Measurements from ENCODE around the gene RIN3. TPM values are rescaled to one million over a fixed set of nuclear protein-coding genes. Genes with fewer than 3 reads are reported as not detected.
"Not testable (repeated sequence)": the region's sequence is repeated elsewhere in the genome, so short reads cannot be mapped to it uniquely, and the experiment has no call there.

Gene RIN3
- total RNA-seq, 3 donors from 2014 or later: 10.7 to 19.7 (median 12.1) TPM

DNA sequence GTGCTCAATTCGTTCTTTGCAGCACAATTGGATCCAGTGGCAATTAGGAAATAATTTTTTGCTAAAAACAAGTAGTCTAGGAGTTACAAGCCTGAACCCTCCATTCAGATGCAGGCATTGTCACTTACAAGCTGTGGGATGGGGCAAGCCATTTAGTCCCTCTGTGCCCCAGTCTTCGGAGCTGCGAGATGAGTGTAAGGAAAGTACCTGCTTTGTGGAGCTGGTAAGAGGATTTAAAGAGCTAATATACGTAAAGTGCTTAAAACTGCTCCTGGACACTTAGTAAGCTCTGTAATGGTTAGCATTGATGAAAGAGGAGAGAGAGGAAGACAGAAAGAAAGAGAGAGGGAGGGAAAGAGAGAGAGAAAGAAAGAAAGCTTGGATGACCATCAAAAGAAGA is 122.3 kb downstream of the RIN3 start:
- intact Hi-C loops (cut with DNase I; ENCODE audit: low total_unique reads): no loop called here
- TF ChIP-seq POLR2A (IDR thresholded peaks at IDR 0.05) (no peak), CTCF (IDR thresholded peaks at IDR 0.05) (no peak), POLR2AphosphoS5 (IDR thresholded peaks at IDR 0.05) (no peak)
- Histone ChIP-seq H3K9me3 (no peaks in the 10 kb centered on the region), H3K36me3 (no peaks in the 10 kb centered on the region), H3K27me3 (no peaks in the 10 kb centered on the region), H3K4me1 (no peaks in the 10 kb centered on the region), H3K27ac (no peak overlapping the region), H3K4me3 (no peak overlapping the region)
- no peak for DNase-seq (ENCODE audit: low spot score in 2 of 2)

DNA sequence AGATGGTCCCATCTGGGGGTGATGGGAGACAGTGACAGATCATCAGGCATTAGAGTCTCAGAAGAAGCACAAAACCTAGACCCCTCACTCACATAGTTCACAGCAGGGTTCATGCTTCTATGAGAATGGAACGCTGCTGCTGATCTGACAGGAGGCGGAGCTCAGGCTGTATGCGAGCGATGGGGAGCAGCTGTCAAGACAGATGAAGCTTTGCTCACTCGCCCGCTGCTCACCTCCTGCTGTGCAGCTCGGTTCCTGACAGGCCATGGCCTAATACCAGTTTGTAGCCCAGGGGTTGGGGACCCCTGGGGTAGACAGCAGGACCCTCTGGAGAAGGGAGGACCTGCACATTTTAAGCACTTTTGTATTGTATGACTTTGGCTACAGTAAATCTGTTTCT is 123.6 kb downstream of the RIN3 start:
- intact Hi-C loops (cut with DNase I; ENCODE audit: low total_unique reads): no loop called here
- H3K27ac ChIP-seq: no peak overlapping the region
- TF ChIP-seq CTCF (IDR thresholded peaks at IDR 0.05) (no peak), POLR2AphosphoS5 (IDR thresholded peaks at IDR 0.05) (no peak), POLR2A (IDR thresholded peaks at IDR 0.05) (no peak)
- no peaks in the 10 kb centered on the region for H3K36me3 ChIP-seq
- no peak overlapping the region for H3K4me3 ChIP-seq
- no peaks in the 10 kb centered on the region for H3K4me1 ChIP-seq
- DNase-seq (ENCODE audit: low spot score in 2 of 2): no peak
- no peaks in the 10 kb centered on the region for H3K9me3 ChIP-seq
- H3K27me3 ChIP-seq: no peaks in the 10 kb centered on the region

- no peak for TF ChIP-seq POLR2A (IDR thresholded peaks at IDR 0.05)
- no peak overlapping the region for H3K27ac ChIP-seq
These were observed 124.3 kb downstream of the RIN3 start for GRCh38 chr14:92637864-92638263.

DNA sequence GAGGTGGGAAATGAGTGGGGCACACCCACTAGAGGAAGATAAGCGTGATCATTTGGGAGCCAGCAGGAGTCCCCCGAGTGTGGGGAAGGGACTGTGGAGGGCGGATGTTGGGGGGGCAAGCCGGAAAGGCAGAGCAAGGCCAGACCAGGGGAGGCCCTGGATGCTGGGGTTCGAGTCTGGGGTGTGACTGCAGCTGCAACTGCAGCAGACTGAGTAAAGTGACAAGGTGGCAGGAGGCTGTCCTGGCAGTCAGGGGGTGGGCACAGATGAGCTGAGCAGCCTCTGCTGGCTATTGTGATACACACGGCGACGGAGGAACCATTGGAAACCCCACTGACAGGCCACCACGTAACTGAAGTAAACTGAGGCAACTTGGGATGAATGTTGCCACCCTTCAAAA is 124.7 kb downstream of the RIN3 start:
- H3K4me1 ChIP-seq: no peaks in the 10 kb centered on the region
- no peak for DNase-seq (ENCODE audit: low spot score in 2 of 2)
- intact Hi-C loops (cut with DNase I; ENCODE audit: low total_unique reads): no loop called here
- H3K4me3 ChIP-seq: no peak overlapping the region
- no peak for TF ChIP-seq POLR2A (IDR thresholded peaks at IDR 0.05)
- TF ChIP-seq POLR2AphosphoS5 (IDR thresholded peaks at IDR 0.05): no peak
- TF ChIP-seq CTCF (IDR thresholded peaks at IDR 0.05): no peak
- H3K9me3 ChIP-seq: no peaks in the 10 kb centered on the region
- H3K27me3 ChIP-seq: no peaks in the 10 kb centered on the region
- no peak overlapping the region for H3K27ac ChIP-seq
- no peaks in the 10 kb centered on the region for H3K36me3 ChIP-seq

More at GRCh38 chr14:92637864-92638263, 124.3 kb downstream of the RIN3 start:
- no peaks in the 10 kb centered on the region for H3K9me3 ChIP-seq
- no peak for DNase-seq (ENCODE audit: low spot score in 2 of 2)
- H3K4me3 ChIP-seq: no peak overlapping the region
- no peaks in the 10 kb centered on the region for H3K36me3 ChIP-seq
- H3K4me1 ChIP-seq: no peaks in the 10 kb centered on the region
- intact Hi-C loops (cut with DNase I; ENCODE audit: low total_unique reads): no loop called here
- no peaks in the 10 kb centered on the region for H3K27me3 ChIP-seq

DNA sequence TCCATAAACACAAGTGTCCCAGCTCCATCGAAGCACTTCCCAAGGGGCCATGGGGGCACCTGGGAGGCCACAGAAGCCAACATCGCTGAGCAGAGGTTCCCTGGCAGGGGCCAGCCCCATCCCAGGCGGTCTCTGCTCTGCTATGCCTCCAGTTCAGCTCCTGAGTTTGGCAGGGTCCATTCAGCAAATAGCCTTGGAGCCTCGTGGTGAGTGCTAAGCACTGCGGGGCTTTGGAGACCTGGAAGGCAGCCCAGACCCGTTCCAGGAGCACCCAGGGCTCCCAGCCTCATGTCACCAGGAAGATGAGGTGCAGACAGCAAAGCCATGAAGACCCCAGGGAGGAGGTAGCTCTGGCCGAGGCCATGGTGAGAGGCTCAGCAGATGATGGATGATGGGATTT is 125.3 kb downstream of the RIN3 start:
- intact Hi-C loops (cut with DNase I; ENCODE audit: low total_unique reads): no loop called here
- no peaks in the 10 kb centered on the region for H3K9me3 ChIP-seq
- no peak for TF ChIP-seq POLR2AphosphoS5 (IDR thresholded peaks at IDR 0.05)
- TF ChIP-seq CTCF (IDR thresholded peaks at IDR 0.05): no peak
- TF ChIP-seq POLR2A (IDR thresholded peaks at IDR 0.05): no peak
- no peak overlapping the region for H3K27ac ChIP-seq
- no peaks in the 10 kb centered on the region for H3K36me3 ChIP-seq
- no peak overlapping the region for H3K4me3 ChIP-seq
- no peaks in the 10 kb centered on the region for H3K4me1 ChIP-seq
- DNase-seq (ENCODE audit: low spot score in 2 of 2): no peak
- no peaks in the 10 kb centered on the region for H3K27me3 ChIP-seq

DNA sequence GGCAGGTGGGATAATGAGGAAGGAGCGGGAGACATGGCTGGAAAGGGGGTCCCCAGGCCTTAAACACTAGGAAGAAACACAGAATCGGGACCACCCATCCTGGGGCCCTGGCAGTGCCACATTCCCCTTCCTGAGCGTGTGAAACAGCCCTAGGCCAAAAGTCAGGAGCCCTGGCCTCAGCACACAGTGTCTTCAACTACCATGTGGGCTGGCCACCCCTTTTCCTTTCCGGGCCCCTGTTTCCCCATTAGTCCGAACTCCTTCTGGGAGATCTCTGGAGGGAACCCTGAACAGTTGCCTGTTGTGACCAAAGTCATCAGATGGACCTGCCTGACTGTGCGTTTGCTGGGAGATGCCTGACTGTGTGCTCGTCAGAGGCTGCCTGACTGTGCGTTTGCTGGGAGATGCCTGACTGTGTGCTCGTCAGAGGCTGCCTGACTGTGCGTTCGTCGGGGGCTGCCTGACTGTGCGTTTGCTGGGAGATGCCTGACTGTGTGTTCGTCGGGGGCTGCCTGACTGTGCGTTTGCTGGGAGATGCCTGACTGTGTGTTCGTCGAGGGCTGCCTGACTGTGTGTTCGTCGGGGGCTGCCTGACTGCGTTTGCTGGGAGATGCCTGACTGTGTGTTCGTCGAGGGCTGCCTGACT is 126.0 kb downstream of the RIN3 start:
- intact Hi-C loops (cut with DNase I; ENCODE audit: low total_unique reads); DNase-seq (ENCODE audit: low spot score in 2 of 2); H3K27me3 ChIP-seq; H3K4me1 ChIP-seq; H3K36me3 ChIP-seq; H3K27ac ChIP-seq; H3K4me3 ChIP-seq; H3K9me3 ChIP-seq: not testable (repeated sequence)
